ENCODE results near the gene MYO15B.

DNA sequence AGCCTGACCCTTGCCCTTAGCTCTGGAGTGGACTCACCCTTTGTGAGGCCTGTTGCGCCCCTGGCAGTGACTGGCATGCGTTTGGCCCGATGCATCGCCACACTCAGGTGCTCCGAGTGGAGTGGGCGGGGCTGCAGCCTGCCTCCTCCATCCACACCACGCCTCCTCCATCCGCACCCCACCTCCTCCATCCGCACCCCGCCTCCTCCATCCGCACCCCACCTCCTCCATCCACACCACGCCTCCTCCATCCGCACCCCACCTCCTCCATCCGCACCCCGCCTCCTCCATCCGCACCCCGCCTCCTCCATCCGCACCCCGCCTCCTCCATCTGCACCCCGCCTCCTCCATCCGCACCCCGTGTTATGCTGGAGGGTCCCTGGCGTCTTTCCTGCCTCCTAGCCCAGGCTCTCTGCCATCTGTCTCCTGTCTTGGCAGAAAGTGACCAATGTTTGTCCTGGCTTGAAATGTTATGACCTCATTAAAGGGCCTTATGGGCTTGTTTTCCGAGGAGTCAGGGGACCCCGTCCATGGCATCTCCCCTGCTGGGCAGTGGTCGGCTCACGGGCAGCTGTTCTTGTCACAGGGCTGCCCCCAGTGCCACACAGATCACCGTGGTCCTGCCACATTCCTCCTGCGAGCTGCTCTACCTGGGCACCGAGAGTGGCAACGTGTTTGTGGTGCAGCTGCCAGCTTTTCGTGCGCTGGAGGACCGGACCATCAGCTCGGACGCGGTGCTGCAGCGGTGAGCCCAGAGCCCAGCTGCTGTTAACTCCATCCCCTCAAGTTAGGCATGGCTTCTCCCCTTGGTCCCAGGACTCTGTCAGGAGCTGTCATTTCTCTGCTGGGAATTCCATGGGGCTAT is 28.7 kb upstream of the MYO15B start:
- TF ChIP-seq CTCF (conservative IDR thresholded peaks at IDR 0.05; ENCODE audit: low read length) (no peak), EZH2phosphoT487 (IDR thresholded peaks at IDR 0.05; ENCODE audit: borderline replicate concordance, low read depth, low read length) (no peak)

Data from OCI-LY7 (cell line).